HG02642 (cell line): ENCODE data around the gene DUOXA1.

Source experiments
- ATAC-seq: cut with Tn5 transposase; IDR thresholded peaks from one replicate; pipeline ENCODE4 v1.9.1; 2021; ENCODE audit warnings: mild to moderate bottlenecking; ENCODE audit not compliant: unreplicated experiment, poor library complexity

The DUOXA1 gene

GRCh38 chr15:45129651-45130129 is at the start of gene DUOXA1, which contains the start of gene DUOX1:
Gene DUOXA1 (minus strand): TSS chr15:45129879. CDS start chr15:45123014, 6,865 bp downstream.
Gene DUOX1 (plus strand): TSS chr15:45129994. CDS start chr15:45131967, 1,973 bp downstream.
- ATAC-seq: no peak

- ATAC-seq: no peak
Observed at GRCh38 chr15:45177285-45177684, 47.6 kb upstream of the DUOXA1 start.

GRCh38 chr15:45174577-45174976 is 44.9 kb upstream of the DUOXA1 start:
- no peak for ATAC-seq

GRCh38 chr15:45174069-45174468 is 44.4 kb upstream of the DUOXA1 start:
- no peak for ATAC-seq

GRCh38 chr15:45171912-45172311 is 42.2 kb upstream of the DUOXA1 start:
- ATAC-seq: no peak

- ATAC-seq: no peak
Observed at GRCh38 chr15:45169608-45170480, 40.2 kb upstream of the DUOXA1 start.

GRCh38 chr15:45168751-45169551 is 39.3 kb upstream of the DUOXA1 start:
- ATAC-seq: no peak

- ATAC-seq: no peak
Observed at GRCh38 chr15:45168286-45168685, 38.6 kb upstream of the DUOXA1 start.

GRCh38 chr15:45167631-45168205 is 38.0 kb upstream of the DUOXA1 start:
- no peak for ATAC-seq

- ATAC-seq: peak; percentile 90
Observed at GRCh38 chr15:45166834-45167630, 37.4 kb upstream of the DUOXA1 start.

GRCh38 chr15:45165536-45165935 is 35.9 kb upstream of the DUOXA1 start:
- no peak for ATAC-seq

- ATAC-seq: no peak
Observed at GRCh38 chr15:45164914-45165313, 35.2 kb upstream of the DUOXA1 start.

- ATAC-seq: no peak
Observed at GRCh38 chr15:45163508-45163856, 33.8 kb upstream of the DUOXA1 start.

- peak; percentile 48 for ATAC-seq
Observed at GRCh38 chr15:45162771-45163507, 33.3 kb upstream of the DUOXA1 start.

- no peak for ATAC-seq
Observed at GRCh38 chr15:45161666-45162065, 32.0 kb upstream of the DUOXA1 start.

GRCh38 chr15:45157974-45158373 is 28.3 kb upstream of the DUOXA1 start:
- ATAC-seq: no peak

GRCh38 chr15:45156744-45157455 is 27.2 kb upstream of the DUOXA1 start:
- no peak for ATAC-seq

- no peak for ATAC-seq
Observed at GRCh38 chr15:45155739-45156138, 26.1 kb upstream of the DUOXA1 start.
